GM21528 (cell line): Measurements from ENCODE around the gene TPSAB1.
"Not testable (repeated sequence)": the region's sequence is repeated elsewhere in the genome, so short reads cannot be mapped to it uniquely, and the experiment has no call there.

Experiments used
- ATAC-seq: cut with Tn5 transposase; IDR thresholded peaks from one replicate; pipeline ENCODE4 v1.9.1; 2021; ENCODE audit warnings: mild to moderate bottlenecking, moderate library complexity; ENCODE audit not compliant: unreplicated experiment, low FRiP score

TPSAB1 gene

DNA sequence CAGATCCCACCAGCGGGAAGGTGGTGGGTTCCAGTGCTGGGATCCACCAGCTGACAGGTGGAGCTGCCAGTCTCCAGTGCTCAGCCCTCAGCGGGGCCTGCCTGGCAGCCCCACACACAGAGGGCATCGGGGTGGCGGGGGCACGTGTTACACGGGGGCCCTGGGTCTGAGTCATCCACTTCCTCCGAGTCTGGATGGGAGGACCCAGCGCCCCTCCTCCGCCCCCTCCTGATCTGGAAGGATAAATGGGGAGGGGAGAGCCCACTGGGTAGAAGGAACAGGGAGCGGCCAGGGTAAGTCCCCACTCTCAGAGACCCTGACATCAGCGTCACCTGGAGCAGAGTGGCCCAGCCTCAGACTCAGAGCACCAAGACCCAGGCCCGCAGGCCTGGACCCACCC is at the start of gene TPSAB1:
Gene TPSAB1 (plus strand): TSS at position 270 of the 400 bp plus-strand sequence. CDS start 234 bp downstream, outside the sequence.
- ATAC-seq: not testable (repeated sequence)

DNA sequence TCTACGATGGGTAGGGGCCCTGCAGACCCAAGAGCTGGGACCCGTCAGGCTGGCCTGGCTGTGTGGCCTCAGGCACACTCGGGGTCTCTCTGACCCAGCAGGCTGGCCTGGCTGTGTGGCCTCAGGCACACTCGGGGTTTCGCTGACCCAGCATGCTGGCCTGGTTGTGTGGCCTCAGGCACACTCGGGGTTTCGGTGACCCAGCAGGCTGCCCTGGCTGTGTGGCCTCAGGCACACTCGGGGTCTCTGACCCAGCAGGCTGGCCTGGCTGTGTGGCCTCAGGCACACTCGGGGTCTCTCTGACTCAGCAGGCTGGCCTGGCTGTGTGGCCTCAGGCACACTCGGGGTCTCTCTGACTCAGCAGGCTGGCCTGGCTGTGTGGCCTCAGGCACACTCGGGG is 49.7 kb upstream of the TPSAB1 start:
- ATAC-seq: not testable (repeated sequence)

DNA sequence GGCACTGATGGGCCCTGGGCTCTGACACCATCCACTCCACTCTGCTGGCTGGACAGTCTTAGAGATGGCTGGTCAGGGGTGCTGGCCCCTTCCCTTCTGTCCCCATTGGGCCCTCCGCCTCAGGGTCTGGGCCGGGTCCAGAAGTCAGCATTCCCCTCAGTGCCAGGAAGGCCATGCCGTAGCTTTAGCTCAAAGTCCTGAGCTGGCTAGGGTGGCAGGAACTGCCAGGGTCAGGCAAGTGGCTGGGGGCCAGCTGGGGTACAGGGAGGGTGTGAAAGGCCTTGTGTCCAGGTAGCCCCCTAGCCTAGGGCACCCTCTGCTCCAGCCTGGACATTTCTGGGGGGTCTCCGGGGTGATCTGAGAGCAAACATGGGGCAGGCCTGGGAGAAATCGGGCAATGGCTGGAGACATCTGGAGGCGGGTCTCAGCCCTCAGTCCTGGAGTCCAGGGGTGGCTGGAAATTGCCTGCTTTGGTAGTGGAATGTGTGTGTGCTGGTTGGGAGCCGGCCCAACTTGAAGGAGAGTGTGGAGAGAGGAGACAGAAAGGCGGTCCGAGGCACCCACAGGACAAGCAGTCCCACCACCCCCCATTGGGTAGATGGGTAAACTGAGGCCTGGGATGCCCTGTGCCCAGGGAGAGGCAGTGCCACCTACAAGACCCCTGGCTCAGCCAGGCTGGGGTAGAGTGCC is 48.0 kb upstream of the TPSAB1 start:
- ATAC-seq: no peak

DNA sequence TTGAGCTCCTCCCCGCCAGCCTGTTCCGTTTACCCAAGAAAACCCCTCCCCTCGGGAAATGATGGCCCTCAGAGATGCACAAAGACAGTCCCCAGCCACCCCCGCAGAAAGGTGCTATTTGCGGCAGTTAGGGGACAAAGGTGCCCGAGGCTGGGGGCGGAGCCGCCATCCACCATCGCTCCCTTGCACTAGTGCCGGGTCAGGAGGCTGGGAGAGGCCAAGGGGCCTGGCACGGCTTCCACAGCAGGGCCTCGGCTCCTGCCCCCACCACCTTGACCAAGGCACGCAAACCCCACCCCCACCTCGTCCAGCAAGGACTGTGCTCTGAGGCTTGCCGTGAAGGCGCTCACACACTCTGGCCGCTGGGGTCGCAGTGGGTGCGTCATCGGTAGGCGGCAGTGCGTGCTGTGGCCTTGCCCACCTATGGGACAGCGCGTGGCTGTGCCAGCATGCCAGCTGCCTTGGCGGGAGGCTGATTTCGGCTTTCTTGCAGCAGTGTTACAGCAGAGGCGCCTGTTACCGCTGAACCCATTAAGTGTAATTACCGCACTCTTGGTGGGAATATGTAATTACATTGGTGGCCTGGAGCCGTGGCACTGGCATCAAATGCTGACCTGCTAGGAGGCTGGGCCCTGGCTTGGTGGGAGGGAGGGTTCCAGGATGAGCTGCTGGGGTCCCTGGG is 47.2 kb upstream of the TPSAB1 start:
- no peak for ATAC-seq

DNA sequence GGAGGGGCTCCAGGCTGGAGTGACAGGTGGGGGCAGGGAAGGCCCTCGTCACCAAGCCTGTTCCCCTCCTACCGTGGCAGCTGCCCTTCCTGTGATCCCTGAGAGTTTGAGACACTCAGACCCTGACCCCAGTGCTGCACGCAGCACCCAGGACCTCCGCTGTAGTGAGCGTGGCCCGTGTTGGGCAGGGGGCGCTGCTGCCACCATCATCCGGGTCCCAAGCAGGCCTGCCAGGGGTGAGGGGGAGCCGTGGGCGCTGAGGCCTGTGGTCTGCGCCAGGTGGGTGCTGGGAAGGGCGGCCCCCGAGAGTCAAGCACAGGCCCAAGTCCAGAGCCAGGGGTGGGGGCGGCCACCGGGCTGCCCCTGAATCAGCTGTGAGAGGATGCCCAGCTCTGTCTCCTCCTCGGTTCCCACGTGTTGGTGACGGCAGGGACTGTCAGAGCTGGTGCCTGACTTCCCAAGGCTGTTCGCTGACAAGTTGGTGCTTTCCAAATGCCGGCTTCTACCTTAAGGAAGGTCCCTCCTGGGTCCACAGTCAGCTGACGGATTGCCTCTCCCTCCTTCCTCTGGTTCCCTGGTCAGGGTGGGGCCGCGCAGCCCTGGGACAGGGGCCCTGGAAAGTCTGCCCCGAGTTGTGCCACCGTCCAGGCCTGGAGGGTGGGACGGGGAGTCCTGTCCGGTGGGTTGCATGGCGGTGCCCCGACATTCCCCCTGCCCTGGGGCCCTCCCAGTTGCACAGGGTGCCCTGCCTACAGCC is 46.5 kb upstream of the TPSAB1 start:
- no peak for ATAC-seq

DNA sequence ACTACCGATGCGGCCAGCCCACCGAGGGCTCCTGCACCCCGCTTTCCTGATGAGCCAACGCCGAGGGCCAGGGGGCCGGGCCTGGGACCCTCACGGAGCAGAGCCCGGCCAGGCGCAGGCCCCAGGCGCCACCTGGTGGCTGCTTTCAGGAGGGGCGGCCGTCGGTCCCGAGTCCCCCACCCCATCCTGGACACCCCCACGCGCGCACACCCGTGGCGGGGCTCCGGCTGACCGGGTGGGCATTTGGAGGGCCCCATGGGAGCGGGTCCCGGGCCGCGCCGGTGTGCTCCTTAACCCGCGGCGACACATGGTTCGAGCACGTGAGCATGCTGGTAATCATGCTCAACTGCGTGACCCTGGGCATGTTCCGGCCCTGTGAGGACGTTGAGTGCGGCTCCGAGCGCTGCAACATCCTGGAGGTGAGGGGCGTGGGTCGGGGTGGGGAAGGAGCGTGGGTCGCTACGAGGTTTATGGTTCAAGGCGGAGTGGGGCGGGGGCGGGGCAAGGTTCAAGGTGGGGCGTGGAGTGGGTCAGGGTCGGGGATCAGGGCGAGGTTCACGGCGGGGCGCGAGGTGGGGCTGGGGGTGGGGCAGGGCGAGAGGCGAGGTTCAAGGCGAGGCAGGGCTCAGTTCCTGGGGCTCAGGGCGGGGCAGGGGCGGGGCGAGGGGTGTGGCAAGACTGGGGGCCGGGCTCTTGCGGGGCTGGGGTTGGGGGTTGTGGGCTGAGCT is 45.7 kb upstream of the TPSAB1 start:
- no peak for ATAC-seq

DNA sequence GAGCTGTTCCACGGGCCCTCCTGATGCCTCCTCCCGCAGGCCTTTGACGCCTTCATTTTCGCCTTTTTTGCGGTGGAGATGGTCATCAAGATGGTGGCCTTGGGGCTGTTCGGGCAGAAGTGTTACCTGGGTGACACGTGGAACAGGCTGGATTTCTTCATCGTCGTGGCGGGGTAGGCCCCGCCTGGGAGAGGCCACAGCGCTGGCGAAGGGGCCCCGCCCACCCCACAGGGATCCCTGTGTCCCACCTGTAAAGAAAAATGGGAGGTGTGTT is 45.2 kb upstream of the TPSAB1 start:
- no peak for ATAC-seq

DNA sequence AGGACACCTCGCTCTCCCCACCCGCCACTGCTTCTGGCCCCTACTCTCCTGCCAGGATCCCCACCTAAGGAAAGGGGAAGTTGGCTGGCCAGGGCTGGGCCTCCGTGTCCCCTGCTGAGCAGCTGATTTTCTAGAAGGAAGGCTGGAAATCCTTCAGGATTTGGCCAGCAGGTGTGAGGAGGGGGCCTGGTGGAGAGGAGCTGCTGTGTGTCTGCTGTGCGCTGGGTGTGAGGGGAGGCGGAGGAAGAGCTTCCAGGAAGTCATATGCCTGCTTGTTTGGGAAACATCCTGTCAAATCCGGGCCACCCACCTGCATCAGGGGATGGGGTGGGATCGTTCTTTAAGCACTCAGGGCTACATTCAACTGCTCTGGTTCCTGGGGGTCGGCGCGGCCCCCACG is 44.0 kb upstream of the TPSAB1 start:
- no peak for ATAC-seq

DNA sequence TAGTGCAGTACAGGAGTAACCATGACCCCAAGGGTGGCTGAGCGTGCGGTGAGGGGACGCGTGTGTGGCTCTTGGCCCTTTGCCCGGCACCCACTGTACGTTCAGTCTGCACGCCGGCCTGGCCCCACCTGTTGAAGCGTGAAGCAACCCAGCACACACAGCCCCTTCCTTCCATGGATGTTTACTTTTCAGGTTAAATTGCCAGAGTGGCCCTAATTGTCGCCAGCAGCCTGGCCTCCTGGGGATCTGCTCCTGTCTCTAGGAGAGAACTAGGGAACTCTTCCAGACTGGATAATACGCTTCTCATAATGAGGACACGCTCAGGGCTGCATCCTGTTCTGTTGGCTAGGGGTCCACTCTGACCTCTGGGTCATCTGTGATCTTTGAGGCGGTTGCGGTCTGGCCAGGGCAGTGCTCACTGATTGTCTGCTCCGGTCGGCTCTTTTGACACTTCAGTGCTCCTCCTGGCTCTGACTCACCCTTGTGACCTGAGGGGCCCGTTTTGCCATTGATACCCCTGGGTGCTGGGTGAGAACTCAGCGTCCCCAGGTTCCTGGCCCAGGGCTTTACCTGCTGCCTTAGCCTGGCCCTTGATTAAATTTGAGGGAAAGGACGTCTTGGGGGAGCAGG is 43.2 kb upstream of the TPSAB1 start:
- ATAC-seq: no peak

DNA sequence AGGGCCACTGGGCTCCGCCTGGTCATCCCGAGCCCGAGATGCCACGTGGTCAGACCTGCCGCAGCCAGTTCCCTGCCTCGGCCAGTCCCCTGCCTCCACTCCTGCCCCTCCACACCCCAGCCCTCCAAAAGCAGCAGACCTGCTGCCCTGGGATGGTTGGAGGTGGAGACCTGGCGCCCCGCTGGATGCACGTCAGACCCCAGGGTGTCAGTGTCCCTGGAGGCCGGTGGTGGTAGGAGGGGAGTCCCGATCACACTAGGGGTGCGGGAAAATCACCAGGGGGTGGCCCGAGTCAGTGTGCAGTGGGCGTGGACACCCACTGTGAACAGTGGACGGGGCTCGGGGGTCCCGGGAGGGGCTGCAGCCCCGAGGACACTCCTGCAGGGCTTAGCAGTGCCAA is 42.3 kb upstream of the TPSAB1 start:
- ATAC-seq: no peak

DNA sequence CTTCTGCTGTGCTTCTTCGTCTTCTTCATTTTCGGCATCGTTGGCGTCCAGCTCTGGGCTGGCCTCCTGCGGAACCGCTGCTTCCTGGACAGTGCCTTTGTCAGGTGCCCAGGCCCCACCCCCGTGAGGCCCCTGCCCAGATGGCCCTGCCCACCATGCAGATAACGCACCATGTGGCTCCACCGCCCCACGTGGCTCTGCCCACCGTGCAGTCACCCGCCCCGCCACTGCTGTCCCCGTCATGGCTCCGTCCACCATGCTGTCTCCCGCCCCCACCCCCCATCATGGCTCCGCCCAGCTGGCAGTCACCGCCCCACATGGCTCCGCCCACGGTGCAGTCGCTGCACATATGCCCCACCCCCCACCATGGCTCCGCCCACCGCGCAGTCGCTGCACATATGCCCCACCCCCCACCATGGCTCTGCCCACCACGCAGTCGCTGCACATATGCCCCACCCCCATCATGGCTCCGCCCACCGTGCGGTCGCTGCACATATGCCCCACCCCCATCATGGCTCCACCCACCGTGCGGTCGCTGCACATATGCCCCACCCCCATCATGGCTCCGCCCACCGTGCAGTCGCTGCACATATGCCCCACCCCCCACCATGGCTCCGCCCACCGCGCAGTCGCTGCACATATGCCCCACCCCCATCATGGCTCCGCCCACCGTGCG is 41.7 kb upstream of the TPSAB1 start:
- not testable (repeated sequence) for ATAC-seq

DNA sequence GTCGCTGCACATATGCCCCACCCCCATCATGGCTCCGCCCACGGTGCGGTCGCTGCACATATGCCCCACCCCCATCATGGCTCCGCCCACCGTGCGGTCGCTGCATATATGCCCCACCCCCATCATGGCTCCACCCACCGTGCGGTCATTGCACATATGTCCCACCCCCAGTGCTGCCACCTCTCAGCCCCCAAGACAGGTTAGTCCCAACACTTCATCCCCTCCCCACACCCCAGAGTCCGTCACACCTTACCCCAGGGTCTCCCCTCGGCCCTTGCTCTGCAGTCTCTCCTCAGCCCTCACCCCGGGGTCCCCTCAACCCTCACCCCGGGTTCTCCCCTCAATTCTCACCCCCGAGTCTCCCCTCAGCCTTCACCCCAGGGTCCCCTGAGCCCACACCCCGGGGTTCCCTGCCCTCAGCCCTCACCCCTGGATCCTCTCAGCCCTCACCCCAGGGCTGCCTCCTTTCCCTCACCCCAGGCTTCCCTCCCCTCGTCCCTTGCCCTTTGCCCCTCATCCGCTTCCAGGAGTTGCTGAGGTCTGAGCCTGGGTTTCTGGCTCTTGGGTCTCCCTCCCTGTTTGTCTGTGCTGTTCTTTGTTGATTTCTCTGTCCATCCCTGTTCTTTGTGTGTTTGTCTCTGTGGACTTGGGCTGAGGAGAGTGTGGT is 41.0 kb upstream of the TPSAB1 start:
- no peak for ATAC-seq

DNA sequence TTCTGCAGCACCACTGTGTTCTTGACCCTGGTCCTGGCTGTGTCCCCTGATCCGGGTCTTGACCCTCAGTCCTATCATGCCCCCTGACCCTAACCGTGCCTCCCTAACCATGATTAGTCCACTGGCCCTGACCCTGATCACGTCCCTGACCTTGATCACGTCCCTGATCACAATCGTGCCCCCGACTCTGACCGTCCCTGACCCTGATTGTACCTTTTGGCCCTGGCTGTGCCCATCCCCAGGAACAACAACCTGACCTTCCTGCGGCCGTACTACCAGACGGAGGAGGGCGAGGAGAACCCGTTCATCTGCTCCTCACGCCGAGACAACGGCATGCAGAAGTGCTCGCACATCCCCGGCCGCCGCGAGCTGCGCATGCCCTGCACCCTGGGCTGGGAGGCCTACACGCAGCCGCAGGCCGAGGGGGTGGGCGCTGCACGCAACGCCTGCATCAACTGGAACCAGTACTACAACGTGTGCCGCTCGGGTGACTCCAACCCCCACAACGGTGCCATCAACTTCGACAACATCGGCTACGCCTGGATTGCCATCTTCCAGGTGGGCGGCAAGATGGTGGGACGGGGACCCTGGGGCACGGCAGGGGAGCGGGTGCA is 40.4 kb upstream of the TPSAB1 start:
- ATAC-seq: no peak

DNA sequence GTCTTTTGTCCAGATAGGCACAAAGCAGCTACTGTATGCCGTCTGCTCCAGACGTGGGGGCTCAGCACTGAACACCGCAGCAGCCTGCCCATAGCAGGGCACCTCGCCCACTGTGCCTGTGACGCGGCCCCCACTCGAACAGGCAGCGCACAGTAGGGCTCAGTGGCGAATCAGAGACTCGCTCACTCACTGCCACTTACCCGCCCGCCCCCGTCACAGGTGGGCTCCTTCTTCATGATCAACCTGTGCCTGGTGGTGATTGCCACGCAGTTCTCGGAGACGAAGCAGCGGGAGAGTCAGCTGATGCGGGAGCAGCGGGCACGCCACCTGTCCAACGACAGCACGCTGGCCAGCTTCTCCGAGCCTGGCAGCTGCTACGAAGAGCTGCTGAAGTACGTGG is 39.1 kb upstream of the TPSAB1 start:
- no peak for ATAC-seq

DNA sequence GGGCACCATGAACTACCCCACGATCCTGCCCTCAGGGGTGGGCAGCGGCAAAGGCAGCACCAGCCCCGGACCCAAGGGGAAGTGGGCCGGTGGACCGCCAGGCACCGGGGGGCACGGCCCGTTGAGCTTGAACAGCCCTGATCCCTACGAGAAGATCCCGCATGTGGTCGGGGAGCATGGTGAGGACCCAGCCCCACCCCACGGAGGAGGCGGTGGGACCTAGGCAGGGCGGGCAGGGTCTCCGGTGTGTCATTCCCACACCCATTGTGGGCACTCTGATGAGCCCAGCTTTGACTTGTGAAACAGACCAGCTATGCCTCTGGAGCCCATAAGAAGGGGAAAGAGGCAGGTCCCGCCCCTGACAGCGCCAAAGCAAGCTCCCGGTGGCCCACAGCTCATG is 38.2 kb upstream of the TPSAB1 start:
- ATAC-seq: no peak

DNA sequence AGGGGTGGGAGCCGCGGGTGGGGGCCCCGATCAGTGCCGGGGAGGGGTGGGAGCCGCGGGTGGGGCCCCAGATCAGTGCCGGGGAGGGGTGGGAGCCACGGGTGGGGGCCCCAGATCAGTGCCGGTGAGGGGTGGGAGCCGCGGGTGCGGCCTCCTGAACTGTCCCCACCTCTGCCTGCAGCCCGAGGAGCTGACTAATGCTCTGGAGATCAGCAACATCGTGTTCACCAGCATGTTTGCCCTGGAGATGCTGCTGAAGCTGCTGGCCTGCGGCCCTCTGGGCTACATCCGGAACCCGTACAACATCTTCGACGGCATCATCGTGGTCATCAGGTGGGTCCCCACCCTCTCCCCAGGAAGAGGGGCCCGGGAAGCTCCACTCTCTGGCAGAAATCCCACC is 35.6 kb upstream of the TPSAB1 start:
- ATAC-seq: no peak

DNA sequence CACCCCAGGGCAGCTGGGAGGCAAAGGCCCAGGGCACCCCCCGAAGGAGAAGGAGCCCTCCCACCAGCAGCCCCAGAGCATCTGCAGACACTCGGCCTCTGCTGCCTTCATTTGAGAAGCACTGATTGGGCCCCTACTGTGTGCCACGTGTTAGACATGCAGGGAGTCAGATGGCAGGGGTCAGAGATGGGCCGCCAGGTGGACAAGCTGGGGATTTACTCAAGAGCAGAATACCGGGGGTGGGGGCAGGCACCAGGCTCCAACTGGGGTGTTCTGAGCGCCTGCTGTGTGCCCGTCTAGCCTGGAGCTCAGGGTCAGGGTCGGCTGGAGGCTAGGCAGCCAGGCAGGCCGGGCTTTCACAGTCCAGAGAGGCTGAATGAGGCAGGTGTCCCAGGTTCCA is 34.2 kb upstream of the TPSAB1 start:
- ATAC-seq: no peak

DNA sequence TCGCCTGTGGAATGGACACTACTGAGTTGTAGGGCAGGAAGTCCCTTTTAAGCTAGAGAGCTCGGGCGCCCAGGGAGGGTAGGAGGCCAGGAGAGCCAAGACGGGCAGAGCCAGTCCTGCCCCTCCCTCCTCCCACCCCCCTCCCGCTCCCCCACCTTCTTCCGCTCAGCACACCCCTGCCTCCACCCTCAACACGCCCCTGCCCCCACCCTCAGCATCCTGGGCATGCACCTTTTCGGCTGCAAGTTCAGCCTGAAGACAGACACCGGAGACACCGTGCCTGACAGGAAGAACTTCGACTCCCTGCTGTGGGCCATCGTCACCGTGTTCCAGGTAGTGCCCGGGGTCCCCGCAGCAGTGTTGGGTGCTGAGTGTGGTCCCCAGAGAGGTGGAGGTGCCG is 33.7 kb upstream of the TPSAB1 start:
- no peak for ATAC-seq

DNA sequence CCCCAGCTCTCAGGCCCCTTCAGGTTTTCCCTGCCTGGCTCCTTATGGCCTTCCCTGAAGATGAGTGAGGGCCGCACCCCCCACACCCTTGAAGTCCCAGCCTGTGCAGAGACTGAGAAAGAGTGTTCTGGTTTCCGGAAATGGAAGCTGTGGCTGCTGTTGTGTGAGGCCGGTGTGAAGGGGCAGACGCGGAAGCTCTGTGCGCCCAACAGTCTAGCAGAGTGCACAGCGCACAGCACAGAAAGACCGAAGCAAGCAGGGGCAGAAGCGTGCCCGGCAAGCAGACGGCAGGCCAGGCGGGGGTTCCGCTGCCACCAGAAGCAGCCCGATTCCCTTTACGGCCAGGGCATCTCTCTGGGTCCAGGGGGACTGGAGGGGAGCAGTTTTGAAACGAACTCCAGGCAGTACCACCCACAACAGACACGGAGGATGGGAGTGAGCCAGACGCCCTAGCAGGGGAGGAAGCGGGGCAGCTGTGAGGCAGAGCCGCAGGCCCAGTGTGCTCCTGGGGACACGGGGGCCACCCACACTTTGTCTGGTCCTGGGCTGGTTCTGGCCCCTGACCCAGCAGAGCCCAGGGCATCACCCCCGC is 32.2 kb upstream of the TPSAB1 start:
- no peak for ATAC-seq
